ENCODE results near the gene TRAIP. TPM values are rescaled to one million over a fixed set of nuclear protein-coding genes. Genes with fewer than 3 reads are reported as not detected.

Gene TRAIP
- total RNA-seq, 6 donors from 2014 or later: 1.4 to 9.4 (median 3.5) TPM

DNA sequence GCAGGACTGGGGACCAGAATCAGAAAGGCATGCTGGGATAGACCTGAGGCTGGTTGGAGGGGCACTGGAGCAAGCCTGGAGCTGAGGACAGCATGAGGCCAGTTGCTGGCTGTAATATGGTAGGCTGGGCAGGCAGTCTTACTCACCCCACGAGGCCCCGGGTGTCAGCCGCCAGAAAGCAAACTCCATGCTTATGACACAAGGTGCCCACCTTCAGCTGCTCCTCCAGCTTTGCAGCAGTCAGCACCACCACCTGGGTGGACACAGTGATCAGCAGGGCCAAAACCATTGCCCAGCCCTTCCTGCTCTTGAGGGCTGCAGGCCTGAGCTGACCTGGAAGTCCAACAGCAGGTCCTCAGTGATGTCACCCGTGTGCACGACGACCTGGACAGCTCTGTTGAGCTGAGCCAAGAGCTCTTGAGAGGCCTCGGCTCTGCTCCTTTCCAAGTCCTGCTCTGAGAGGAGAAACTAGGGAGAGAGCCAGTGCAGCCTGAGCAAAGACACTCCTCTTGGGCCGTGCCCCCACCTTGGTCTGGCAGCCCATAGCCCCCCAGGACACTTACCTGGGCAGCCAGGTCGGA is 43.4 kb downstream of the TRAIP start:
- peak overlapping the region; percentile 86 to 95 (median 88) for H3K27ac ChIP-seq
- H3K4me3 ChIP-seq: peak overlapping the region; percentile 37 to 73 (median 51)
- peaks cover 26 to 46% (median 43%) of the 10 kb centered on the region in 4 donors for H3K4me1 ChIP-seq
- DNase-seq: peak in 1 of 2 donors; percentile 80
- no peaks in the 10 kb centered on the region for H3K9me3 ChIP-seq
- WGBS, 2 donors: 21% methylated on average over 8 of the region's 9 CpGs; no CpG with 5 or more reads in 1 of the 2 donors
- TF ChIP-seq, protein P1, sequence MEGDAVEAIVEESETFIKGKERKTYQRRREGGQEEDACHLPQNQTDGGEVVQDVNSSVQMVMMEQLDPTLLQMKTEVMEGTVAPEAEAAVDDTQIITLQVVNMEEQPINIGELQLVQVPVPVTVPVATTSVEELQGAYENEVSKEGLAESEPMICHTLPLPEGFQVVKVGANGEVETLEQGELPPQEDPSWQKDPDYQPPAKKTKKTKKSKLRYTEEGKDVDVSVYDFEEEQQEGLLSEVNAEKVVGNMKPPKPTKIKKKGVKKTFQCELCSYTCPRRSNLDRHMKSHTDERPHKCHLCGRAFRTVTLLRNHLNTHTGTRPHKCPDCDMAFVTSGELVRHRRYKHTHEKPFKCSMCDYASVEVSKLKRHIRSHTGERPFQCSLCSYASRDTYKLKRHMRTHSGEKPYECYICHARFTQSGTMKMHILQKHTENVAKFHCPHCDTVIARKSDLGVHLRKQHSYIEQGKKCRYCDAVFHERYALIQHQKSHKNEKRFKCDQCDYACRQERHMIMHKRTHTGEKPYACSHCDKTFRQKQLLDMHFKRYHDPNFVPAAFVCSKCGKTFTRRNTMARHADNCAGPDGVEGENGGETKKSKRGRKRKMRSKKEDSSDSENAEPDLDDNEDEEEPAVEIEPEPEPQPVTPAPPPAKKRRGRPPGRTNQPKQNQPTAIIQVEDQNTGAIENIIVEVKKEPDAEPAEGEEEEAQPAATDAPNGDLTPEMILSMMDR (IDR thresholded peaks at IDR 0.05): no peak
- no peak for TF ChIP-seq EP300 (IDR thresholded peaks at IDR 0.05)
- TF ChIP-seq POLR2A (IDR thresholded peaks at IDR 0.05): no peak
- TF ChIP-seq POLR2AphosphoS5 (IDR thresholded peaks at IDR 0.05): no peak
- no peaks in the 10 kb centered on the region for H3K27me3 ChIP-seq
- H3K36me3 ChIP-seq: peaks cover 0 to 39% (median 34%) of the 10 kb centered on the region in 4 donors
- ATAC-seq (ENCODE audit: low FRiP score in 2 of 2): peak; percentile 41 to 81

DNA sequence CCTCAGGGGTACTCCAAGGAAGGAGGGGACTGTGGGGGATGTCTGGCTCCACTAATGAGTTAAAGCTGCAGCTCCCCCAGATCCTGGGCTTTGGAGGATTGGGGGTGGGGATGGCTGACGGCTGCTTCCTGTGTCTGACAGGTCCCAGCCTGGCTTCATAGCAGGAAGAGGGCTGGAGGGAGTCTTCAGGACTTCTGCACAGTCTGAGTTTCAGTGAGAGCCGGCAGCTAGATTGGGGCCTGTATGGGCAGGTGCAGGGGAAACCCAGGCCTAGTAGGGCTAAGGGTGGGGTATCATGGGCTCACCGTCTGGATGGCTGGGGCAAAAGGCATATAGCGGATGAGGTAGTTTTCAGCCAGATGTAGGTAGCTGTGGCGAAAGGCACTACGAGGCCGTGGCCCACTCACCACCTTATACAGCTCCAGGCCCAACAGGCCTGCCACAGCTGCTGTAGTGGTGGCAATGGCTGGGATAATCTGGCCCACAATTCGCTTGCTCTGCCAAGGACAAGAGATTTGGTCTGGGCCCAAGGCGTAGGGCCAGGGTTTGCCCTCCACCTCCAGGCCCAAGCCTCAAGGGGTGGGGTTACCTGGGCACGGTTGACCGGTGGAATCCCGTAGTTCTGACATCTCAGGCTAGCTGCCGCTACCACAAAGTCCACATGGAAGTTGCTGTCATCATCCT is 48.8 kb downstream of the TRAIP start:
- ATAC-seq (ENCODE audit: low FRiP score in 2 of 2): no peak
- TF ChIP-seq POLR2AphosphoS5 (IDR thresholded peaks at IDR 0.05): no peak
- TF ChIP-seq, protein P1 (IDR thresholded peaks at IDR 0.05): no peak
- no peak for TF ChIP-seq POLR2A (IDR thresholded peaks at IDR 0.05)
- no peak for TF ChIP-seq EP300 (IDR thresholded peaks at IDR 0.05)
- WGBS, 2 donors: 54 to 70% methylated on average over 6 to 13 of the region's 13 CpGs
- Histone ChIP-seq H3K36me3 (peaks cover 0 to 39% (median 34%) of the 10 kb centered on the region in 4 donors), H3K4me1 (peaks cover 58 to 75% (median 73%) of the 10 kb centered on the region in 4 donors), H3K9me3 (no peaks in the 10 kb centered on the region), H3K27ac (peak overlapping the region; percentile 64 to 95 (median 94)), H3K27me3 (no peaks in the 10 kb centered on the region), H3K4me3 (no peak overlapping the region)
- no peak for DNase-seq

DNA sequence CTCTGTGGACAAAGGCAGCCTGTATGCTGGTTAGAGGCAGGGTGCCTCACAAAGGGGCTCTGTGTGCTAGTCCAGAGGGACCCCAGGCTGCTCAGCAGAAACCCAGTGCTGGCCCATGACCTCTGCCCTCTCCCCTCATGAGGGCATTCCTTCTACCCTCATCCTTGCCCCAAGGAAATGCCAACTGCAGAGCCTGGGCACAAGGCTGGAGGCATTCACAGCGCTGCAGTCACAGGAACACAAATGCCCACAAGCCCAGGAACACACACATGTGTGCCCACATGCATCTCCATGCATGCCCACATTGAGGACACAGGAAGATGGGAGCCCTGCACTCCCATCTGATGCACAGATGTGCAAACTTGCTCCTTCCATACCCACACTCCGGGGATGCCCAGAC is 49.5 kb downstream of the TRAIP start:
- Histone ChIP-seq H3K4me3 (no peak overlapping the region), H3K27ac (peak overlapping the region; percentile 82 to 95 (median 94)), H3K9me3 (no peaks in the 10 kb centered on the region), H3K27me3 (no peaks in the 10 kb centered on the region), H3K4me1 (peaks cover 53 to 73% (median 68%) of the 10 kb centered on the region in 4 donors), H3K36me3 (peaks cover 0 to 33% (median 32%) of the 10 kb centered on the region in 4 donors)
- no peak for TF ChIP-seq POLR2AphosphoS5 (IDR thresholded peaks at IDR 0.05)
- no peak for TF ChIP-seq EP300 (IDR thresholded peaks at IDR 0.05)
- no peak for TF ChIP-seq POLR2A (IDR thresholded peaks at IDR 0.05)
- TF ChIP-seq, protein P1 (IDR thresholded peaks at IDR 0.05): no peak
- WGBS, 2 donors: 60 to 80% methylated on average over 1 to 2 of the region's 2 CpGs
- ATAC-seq (ENCODE audit: low FRiP score in 2 of 2) (no peak), DNase-seq (no peak)

DNA sequence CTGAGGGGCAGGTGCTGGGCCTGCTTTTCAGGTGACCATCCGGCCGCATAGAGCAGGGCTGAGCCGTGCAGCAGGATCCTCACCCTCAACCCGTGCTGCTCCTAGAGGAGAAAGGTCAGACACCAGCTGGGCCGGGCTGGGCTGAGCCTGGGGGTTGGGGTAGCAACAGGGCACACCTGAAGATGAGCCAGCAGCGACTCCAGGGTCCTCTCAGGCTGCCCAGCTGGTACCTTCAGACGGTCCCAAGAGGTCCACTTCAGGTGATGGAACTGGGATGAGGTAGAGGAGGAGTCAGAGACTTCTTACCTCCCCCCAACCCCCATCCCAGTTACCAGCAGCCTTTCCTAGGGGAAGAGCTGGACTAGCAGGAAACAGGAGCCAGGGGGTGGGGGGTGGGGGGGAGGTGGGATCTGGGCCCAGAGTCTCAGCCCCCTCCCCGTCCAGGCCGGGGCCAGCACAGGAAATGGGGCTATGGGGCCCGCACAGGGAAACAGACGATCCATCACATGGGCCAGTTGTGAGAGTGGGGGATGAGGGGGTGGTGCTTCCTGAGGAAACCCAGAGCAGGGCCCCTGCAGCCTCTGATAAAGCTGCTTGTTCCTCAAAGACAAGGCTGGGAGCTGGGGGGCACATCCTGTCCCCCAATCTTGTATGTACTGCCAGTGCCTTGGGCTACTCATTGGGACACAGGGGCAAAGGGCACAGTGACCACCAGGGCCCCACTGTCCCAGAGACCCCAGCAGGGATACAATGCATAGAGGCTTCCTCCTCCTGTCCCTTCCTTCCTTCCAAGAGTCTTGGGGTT is 50.3 kb downstream of the TRAIP start:
- WGBS, 2 donors: 9 to 34% methylated on average over 4 to 11 of the region's 11 CpGs

More for the DNA sequence above, 50.3 kb downstream of the TRAIP start:
- Histone ChIP-seq H3K9me3 (no peaks in the 10 kb centered on the region), H3K4me3 (peak overlapping the region in 2 of 4 donors; percentile 5 to 16), H3K36me3 (peaks cover 0 to 26% (median 25%) of the 10 kb centered on the region in 4 donors), H3K4me1 (peaks cover 50 to 66% (median 61%) of the 10 kb centered on the region in 4 donors), H3K27ac (peak overlapping the region; percentile 82 to 95 (median 94)), H3K27me3 (no peaks in the 10 kb centered on the region)
- DNase-seq (peak; percentile 36 to 64), ATAC-seq (ENCODE audit: low FRiP score in 2 of 2) (no peak)
- TF ChIP-seq POLR2A (IDR thresholded peaks at IDR 0.05) (no peak), POLR2AphosphoS5 (IDR thresholded peaks at IDR 0.05) (peak in 1 of 2 donors; percentile 5)
